Mesodermal cell (in vitro differentiated cells): ENCODE measurements around the gene ZNF157. TPM values are rescaled to one million over a fixed set of nuclear protein-coding genes. Genes with fewer than 3 reads are reported as not detected.
"Not testable (repeated sequence)": the region's sequence is repeated elsewhere in the genome, so short reads cannot be mapped to it uniquely, and the experiment has no call there.

Experiments used
- H3K27ac ChIP-seq: 2 replicates; pipeline ENCODE4 v1.7.0; 2013; ENCODE audit warnings: mild to moderate bottlenecking, low read depth, low read length, moderate library complexity; ENCODE audit not compliant: severe bottlenecking
- H3K36me3 ChIP-seq: 2 replicates; pipeline ENCODE4 v1.7.1; 2013; ENCODE audit warnings: mild to moderate bottlenecking, low read length, moderate library complexity; ENCODE audit not compliant: control insufficient read depth, insufficient read depth
- H3K4me1 ChIP-seq: one replicate; pipeline ENCODE4 v1.7.1; 2013; ENCODE audit warnings: mild to moderate bottlenecking, low read length; ENCODE audit not compliant: insufficient read depth, control insufficient read depth, poor library complexity, severe bottlenecking
- H3K4me3 ChIP-seq: 2 replicates; pipeline ENCODE4 v1.7.0; 2013; ENCODE audit warnings: low read length, control low read depth, mild to moderate bottlenecking; ENCODE audit not compliant: insufficient read depth, poor library complexity, severe bottlenecking; ENCODE audit errors: extremely low read depth
- H3K9me3 ChIP-seq: 2 replicates; pipeline ENCODE4 v1.7.1; 2013; ENCODE audit warnings: mild to moderate bottlenecking, low read length, moderate library complexity; ENCODE audit not compliant: control insufficient read depth
- WGBS, 2 experiments: methylation state at CpG; one replicate each; pipeline ENCODE4 v1.1.5; 2013; ENCODE audit warnings: missing lambda C conversion rate in 2 of 2; ENCODE audit not compliant: insufficient coverage in 2 of 2; 5-methylcytosine and 5-hydroxymethylcytosine counted together
- polyA plus RNA-seq, 2 experiments: library from polyadenylated mRNA; stranded (reverse); fragments of 50-300 nt; gene quantifications; one replicate each; pipeline ENCODE4 v1.2.3, GENCODE V29; 2013

Gene ZNF157
- not detected for polyA plus RNA-seq (2013, experiment 1 of 2)
- not detected for polyA plus RNA-seq (2013, experiment 2 of 2)

GRCh38 chrX:47370278-47370677 is at the start of gene ZNF157:
ZNF157 (plus strand) TSS chrX:47370578; CDS start chrX:47370669, 91 bp downstream.
- Histone ChIP-seq H3K9me3 (no peaks in the 10 kb centered on the region), H3K4me1 (no peaks in the 10 kb centered on the region), H3K27ac (no peak within 1 kb of the TSS), H3K4me3 (no peak within 1 kb of the TSS), H3K36me3 (no peaks in the 10 kb centered on the region)
- WGBS, 2 experiments = 100% methylated on average over 1 of the region's 3 CpGs; no CpG with 5 or more reads in 1 of the 2 experiments

DNA sequence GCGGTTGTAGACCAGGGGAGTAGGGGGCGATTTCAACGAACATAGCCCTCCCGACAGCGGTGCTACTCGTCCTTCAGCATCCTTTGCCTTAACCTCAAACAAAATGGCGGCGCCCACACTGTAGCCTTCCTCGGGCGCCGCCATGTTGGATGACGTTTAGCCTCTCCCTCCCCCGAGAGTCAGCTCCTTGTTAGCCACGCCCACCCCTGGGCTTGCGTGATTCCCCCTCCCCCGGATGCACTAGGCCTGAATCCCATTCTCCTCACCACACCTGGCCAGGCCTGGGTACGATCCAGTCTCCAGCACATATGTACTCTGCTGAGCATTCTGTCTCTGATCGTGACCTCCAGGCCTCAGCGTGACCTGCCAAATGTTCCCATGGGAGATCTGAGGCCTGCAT is 49.0 kb upstream of the ZNF157 start:
- Histone ChIP-seq H3K4me3 (no peak overlapping the region), H3K36me3 (no peaks in the 10 kb centered on the region), H3K4me1 (no peaks in the 10 kb centered on the region), H3K9me3 (no peaks in the 10 kb centered on the region), H3K27ac (peak overlapping the region; percentile 41)
- WGBS, 2 experiments = 16 to 20% methylated on average over 1 to 9 of the region's 19 CpGs

- H3K36me3 ChIP-seq = no peaks in the 10 kb centered on the region
- 44% methylated on average over 10 of the region's 20 CpGs; no CpG with 5 or more reads in 1 of the 2 experiments for WGBS, 2 experiments
- H3K27ac ChIP-seq = peak overlapping the region; percentile 41
- no peaks in the 10 kb centered on the region for H3K9me3 ChIP-seq
- H3K4me1 ChIP-seq = no peaks in the 10 kb centered on the region
- no peak overlapping the region for H3K4me3 ChIP-seq
Measured at GRCh38 chrX:47321823-47322371, 48.5 kb upstream of the ZNF157 start.

- Histone ChIP-seq H3K4me1 (no peaks in the 10 kb centered on the region), H3K4me3 (no peak overlapping the region), H3K36me3 (no peaks in the 10 kb centered on the region), H3K27ac (no peak overlapping the region), H3K9me3 (no peaks in the 10 kb centered on the region)
- 94% methylated on average over 3 of the region's 6 CpGs; no CpG with 5 or more reads in 1 of the 2 experiments for WGBS, 2 experiments
Measured at GRCh38 chrX:47327902-47328301, 42.5 kb upstream of the ZNF157 start.

DNA sequence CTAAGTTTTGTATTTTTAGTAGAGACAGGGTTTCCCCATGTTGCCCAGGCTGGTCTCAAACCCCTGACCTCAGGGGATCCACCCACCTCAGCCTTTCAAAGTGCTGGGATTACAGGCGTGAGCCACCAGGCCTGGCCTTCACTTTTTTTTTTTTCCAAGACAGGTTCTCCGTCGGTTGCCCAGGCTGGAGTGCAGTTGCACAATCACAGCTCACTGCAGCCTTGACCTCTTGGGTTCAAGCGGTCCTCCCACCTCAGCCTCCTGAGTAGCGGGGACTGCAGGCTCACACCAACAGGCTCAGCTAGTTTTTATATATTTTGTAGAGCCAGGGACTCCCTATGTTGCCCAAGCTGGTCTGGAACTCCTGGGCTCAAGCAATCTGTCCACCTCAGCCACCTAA is 37.6 kb upstream of the ZNF157 start:
- H3K4me1 ChIP-seq, H3K9me3 ChIP-seq, H3K36me3 ChIP-seq, H3K4me3 ChIP-seq, H3K27ac ChIP-seq: not testable (repeated sequence)
- WGBS, 2 experiments = 88 to 92% methylated on average over 2 to 3 of the region's 5 CpGs

DNA sequence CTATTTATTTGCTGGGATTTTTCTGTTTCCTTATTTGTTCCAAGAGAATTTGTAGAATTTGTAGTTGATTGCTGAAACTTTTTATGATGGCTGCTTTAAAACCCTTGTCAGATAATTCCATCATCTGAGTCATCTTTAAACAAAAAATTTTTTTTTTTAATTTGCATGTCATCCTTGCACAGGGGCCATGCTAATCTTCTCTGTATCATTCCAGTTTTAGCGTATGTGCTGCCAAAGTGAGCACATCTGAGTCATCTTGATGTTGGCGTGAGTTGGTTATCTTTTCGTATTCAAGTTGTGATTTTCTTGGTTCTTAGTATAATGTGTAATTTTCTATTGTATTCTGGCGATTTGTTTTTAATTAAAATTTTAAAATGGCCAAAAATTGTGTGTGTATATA is 18.7 kb upstream of the ZNF157 start:
- 100% methylated on average over 1 of the region's 4 CpGs; no CpG with 5 or more reads in 1 of the 2 experiments for WGBS, 2 experiments
- Histone ChIP-seq H3K27ac (no peak overlapping the region), H3K36me3 (no peaks in the 10 kb centered on the region), H3K4me1 (no peaks in the 10 kb centered on the region), H3K9me3 (no peaks in the 10 kb centered on the region), H3K4me3 (no peak overlapping the region)

DNA sequence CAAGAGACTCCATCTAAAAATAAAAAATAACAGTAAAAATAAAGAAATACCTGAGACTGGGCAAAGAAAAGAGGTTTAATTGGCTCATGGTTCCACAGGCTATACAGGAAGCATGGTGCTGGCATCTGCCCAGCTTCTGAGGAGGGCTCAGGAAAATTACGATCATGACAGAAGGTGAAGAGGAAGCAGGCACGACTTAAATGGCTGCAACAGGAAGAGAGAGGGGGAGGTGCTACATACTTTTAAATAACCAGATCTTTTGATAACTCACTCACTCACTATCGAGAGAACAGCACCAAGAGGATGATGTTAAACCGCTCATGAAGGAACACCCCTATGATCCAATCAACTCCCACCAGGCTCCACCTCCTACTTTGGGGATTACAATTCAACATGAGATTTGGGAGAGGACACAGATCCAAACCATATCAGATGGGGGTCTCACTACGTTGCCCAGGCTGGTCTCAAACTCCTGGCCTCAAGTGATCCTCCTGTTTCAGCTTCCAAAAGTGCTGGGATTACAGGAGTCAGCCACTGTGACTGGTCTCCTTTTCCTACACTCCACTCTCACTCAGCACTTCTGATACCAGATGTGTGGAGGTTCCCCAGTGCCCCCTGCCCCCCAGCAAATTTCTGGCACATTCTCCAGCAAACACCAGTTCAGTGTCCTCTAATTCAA is 11.9 kb upstream of the ZNF157 start:
- no peaks in the 10 kb centered on the region for H3K4me1 ChIP-seq
- H3K36me3 ChIP-seq = no peaks in the 10 kb centered on the region
- H3K9me3 ChIP-seq = no peaks in the 10 kb centered on the region
- no peak overlapping the region for H3K4me3 ChIP-seq
- WGBS, 2 experiments = 80% methylated on average over 1 of the region's 5 CpGs; no CpG with 5 or more reads in 1 of the 2 experiments
- no peak overlapping the region for H3K27ac ChIP-seq

GRCh38 chrX:47360423-47361179 is 9.8 kb upstream of the ZNF157 start:
- H3K4me3 ChIP-seq = no peak overlapping the region
- no peak overlapping the region for H3K27ac ChIP-seq
- 80% methylated on average over 1 of the region's 7 CpGs; no CpG with 5 or more reads in 1 of the 2 experiments for WGBS, 2 experiments

GRCh38 chrX:47361538-47362511 is 8.6 kb upstream of the ZNF157 start:
- WGBS, 2 experiments = 4 to 12% methylated on average over 4 to 8 of the region's 13 CpGs
- Histone ChIP-seq H3K9me3 (no peaks in the 10 kb centered on the region), H3K4me3 (peak overlapping the region; percentile 26), H3K4me1 (no peaks in the 10 kb centered on the region), H3K27ac (peak overlapping the region; percentile 94), H3K36me3 (no peaks in the 10 kb centered on the region)

More at GRCh38 chrX:47360423-47361179, 9.8 kb upstream of the ZNF157 start:
- H3K9me3 ChIP-seq = no peaks in the 10 kb centered on the region
- H3K36me3 ChIP-seq = no peaks in the 10 kb centered on the region
- H3K4me1 ChIP-seq = no peaks in the 10 kb centered on the region
